Activated CD8-positive, alpha-beta memory T cell treated with anti-CD3 and anti-CD28 coated beads for 1 hour (primary cell): Measurements from ENCODE around the gene TMPRSS3.

Experiments
- DNase-seq, 2 donors: peaks; one replicate each; pipeline ENCODE4 v3.0.0-alpha.2; 2020; ENCODE audit warnings: low read depth in 1 of 2; ENCODE audit errors: extremely low read depth in 1 of 2

The TMPRSS3 gene

DNA sequence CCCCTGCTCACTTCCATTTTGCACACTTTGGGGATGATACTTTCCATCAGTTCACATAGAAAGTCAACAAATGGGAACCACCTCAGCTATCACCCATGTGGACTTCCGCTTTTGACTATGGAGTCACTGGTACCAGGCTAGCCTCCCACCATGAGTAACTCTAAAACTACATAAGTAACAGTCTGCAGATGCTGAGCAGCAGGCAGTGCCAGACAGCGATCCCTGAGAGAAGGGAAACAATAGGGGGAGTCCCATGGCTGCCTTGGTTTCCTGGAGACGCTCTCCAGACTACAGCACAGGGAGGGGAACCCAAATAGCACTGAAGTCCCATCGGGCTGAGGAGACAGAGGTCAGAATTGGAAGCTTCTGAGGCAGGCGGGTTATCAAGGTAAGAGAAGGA is 42.2 kb downstream of the TMPRSS3 start:
- no peak for DNase-seq

DNA sequence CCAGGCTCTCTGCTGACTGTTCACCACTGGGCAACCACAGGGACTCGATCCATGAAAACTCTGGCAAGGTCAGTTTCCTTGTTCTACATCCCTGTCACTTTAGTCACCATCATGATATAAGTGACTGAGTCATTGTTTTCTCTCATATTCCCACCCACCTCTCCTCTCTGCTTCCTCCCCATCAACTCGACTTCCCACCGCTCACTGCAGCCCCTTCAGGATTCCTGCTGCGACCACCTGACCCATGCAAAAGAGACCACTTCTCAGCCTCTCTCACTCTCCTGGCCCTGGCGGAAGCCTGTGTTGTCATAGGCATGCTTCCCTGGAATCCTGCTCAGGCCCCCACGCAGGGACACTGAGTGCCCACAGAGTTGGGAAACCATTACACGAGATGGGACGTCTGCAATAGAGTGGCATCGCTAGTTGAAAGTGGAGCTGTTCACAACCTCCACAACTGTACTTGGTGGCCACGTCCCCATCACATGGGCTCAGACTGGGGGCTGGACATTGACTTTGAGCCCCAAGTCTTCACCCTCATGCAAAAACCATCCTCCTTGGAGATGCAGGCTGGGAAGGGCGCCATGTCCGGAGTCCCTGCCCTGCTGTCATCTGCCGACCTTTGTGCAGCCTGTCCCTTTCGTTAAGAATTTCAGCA is 43.3 kb downstream of the TMPRSS3 start:
- no peak for DNase-seq

DNA sequence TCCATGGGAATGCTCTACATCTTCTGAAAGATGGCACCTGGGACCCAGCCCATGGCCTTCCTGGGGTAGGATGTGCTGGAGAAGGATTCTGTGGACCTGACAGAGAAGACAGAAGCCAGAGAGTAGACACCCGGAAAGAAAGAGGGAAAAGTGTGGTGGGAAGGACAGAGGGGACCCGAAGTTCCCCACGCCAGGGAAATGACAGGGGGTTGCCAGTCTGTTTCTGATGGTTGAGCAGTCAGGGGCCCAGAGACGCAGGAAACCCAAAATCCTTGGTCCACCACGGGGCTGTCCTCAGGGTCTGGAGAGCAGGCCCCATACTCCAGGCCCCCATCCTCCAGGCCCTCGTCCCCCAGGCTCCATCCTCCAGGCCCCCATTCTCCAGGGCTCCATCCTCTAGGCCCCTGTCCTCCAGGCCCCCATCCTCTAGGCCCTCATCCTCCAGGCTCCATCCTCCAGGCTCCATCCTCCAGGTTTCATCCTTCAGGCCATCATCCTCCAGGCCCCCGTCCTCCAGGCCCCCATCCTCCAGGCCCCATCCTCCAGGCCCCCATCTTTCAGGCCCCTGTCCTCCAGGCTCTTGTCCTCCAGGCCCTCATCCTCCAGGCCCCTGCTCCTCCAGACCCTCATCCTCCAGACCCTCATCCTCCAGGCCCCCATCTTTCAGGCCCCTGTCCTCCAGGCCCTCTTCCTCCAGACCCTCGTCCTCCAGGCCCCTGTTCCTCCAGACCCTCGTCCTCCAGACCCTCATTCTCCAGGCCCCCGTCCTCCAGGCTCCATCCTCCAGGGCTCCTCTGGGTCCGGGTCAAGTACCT is 44.0 kb downstream of the TMPRSS3 start:
- DNase-seq = no peak

DNA sequence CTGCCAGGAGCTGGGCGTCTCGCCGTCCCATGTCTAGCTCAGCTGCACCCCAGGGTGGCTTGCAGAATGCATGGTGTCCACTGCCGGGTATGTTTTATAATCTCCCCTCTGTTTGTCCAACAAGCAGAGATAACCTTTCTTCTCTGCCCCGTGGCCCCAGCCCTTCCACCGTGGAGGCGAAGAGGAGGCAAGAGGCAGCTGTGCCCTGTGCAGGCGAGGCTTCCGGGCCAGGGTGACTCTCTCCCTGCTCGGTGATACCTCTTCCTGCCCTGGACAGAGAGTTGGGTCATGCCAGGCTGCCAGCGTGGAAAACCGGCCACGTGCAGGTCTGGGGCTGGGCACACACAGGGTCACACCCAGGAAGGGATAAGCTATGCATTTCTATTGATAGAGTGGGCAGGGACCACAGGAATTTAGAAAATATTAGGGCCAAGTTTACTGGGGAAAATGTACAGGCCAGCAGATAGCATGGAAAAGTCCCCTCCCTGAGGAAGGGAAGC is 44.9 kb downstream of the TMPRSS3 start, which contains the start of gene TFF2:
TFF2 (minus strand) TSS at position 68 of the 500 bp plus-strand sequence; CDS start at position 31, 37 bp downstream.
- no peak for DNase-seq

DNA sequence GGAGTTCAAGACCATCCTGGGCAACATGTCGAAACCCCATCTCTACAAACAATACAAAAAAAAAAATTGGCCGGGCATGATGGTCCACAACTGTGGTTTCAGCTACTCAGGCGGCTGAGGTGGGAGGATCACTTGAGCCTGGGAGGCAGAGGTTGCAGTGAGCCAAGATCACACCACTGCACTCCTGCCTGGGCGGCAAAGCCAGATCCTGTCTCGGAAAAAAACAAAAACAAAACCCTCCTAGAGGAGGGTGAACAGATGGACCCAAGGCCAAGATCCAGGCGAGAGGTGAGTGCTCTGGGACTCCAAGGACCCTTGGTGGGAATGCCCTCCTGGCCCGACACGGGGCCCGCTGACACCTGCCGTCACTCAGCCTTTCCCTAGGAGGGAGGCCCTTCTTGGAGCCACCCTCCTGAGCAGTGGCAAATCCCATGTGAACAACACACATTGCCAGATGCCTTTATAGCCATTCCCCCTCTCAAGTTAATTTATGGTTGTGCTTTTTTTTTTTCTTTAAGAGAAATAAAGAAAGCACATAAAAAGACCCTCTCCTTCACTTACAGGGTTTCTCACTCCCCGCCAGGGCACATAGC is 45.4 kb downstream of the TMPRSS3 start:
- DNase-seq = no peak

DNA sequence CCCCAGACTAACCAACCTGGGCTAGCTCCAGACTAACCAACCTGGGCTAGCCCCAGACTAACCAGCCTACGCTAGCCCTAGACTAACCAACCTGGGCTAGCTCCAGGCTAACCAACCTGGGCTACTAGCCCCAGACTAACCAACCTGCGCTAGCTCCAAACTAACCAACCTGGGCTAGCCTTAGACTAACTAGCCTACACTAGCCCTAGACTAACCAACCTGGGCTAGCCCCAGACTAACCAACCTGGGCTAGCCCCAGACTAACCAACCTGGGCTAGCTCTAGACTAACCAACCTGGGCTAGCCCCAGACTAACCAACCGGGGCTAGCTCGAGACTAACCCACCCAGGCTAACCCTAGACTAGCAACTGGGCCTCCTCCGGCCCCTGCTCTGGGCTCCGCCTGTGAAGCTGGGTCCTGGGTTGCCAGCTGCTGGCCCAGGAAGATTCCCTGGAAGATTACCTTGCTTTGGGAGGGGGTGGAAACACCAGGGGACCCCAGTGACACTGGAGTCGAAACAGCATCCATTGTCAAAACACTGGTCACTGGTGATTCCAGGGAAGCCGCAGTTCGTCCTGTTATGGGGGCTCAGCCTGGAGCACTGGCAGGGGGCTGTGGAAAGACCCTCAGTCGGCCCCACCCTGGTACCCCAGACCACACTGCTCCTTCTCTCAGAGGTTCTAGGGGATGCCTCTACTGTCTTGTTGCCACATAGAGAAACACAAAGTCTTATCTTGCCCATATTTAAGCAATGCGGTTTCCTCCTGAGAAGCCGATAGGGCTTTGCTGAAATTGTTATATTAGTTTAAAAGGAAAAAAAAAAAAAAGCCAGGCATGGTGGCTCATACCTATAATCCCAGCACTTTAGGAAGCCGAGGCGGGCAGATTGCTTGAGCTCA is 46.2 kb downstream of the TMPRSS3 start:
- DNase-seq = no peak

DNA sequence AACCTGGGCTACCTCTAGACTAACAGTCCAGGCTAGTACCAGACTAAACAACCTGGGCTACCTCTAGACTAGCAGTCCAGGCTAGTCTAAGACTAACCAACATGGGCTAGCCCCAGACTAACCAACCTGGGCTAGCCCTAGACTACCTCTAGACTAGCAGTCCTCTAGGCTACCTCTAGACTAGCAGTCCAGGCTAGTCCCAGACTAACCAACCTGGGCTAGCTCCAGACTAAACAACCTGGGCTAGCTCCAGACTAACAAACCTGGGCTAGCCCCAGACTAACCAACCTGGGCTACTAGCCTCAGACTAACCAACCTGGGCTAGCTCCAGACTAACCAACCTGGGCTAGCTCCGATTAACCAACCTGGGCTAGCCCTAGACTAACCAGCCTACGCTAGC is 47.1 kb downstream of the TMPRSS3 start:
- no peak for DNase-seq

DNA sequence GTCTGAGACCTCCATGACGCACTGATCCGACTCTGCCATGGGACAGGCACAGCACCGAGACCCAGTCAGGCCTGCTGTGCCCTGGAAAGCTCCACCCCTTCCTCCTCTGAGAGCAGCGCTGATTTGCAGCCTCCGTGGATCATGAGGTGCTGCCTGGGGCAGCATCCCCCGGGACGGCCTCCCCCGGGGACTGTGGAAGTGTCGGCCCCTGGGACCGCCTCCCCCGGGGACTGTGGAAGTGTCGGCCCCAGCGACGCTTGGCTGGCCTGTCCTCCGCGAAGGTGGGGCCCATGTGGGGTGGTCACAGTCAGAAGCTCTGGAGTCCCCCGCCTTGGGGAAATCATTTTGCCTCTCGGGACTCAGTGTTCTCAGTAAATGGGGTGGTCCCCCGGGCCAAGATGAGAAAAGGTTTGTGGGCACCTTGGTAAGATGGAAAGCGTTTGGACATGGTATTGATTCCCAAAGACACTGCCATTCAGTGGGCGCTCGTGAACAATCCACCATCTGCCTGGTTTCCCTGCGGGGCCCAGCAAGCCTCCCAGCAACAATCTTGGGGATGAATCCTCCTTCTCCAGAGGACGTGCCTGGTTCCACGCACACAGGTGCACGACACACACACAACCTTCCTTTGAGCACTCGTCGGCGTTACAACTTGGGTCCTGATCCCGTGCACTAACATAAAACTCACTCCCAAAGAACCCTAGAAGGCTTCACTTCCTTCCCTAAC is 48.1 kb downstream of the TMPRSS3 start:
- no peak for DNase-seq

DNA sequence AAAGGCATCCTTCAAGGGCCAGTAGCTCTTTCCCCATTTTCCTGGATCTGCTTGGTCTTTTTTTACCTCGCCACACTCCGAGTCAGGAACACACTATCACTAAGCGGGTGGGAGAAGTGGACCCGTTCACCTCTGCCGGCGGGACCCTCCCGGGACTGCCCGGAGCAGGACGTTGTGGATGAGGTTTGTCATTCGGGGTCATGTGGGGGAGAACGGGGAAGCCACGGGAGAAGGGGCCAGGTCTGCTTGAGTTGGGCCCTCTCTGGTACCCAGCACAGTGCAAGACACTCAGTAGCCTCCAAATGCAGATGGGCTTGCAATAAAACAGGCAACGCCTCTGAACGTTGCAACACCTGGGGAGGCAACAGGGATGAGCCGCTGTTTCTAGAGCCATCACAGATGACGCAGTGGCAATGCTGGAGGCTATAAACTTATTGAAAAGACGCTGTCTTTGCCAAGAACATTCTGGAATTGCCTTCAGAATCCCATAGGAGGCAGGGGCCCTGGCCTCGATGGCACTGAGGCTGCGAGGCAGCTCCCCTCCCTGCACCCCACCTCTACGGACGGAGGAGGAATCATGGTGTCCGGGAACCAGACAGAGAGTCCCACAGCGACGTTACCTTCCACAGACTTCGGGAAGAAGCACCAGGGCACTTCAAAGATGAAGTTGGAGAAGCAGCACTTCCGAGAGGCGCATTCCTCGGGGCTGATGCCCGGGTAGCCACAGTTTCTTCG is 48.8 kb downstream of the TMPRSS3 start:
- no peak for DNase-seq

DNA sequence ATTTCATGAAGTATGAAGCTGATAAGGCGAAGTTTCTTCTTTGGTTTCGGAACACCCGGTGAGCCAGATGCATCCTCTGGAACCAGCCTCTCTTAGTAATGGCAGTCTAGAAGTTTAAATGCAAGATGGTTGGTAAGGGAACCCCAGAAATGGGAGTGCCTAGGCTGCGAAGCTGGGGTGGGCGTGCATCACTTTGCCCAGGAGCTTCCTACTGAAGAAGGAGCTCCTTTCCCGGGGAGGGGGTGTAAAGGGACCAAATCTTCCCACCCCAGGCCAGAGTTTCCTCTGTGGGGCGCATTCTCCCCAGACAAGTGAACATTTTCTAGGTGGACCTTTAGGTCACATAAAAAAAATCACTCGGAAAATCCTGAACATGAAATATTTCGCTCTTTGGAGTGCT is 49.4 kb downstream of the TMPRSS3 start:
- no peak for DNase-seq

DNA sequence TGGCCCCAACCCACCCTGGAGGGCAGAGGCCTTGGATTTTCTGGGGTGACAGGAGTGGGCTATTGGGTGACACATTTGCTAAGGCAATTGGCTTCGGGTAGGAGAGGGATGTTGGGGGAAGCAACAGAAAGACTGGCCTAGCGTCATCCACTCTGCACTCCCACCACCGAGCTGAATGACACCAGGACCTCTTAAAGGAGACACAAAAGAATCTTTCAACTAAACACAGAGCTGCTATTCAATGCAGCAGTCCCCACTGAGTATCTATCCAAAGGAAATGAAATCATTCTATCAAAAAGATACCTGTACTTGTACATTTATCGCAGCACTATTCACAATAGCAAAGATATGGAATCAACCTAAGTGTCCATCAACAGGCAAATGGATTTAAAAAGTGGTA is 51.2 kb downstream of the TMPRSS3 start:
- DNase-seq = no peak

DNA sequence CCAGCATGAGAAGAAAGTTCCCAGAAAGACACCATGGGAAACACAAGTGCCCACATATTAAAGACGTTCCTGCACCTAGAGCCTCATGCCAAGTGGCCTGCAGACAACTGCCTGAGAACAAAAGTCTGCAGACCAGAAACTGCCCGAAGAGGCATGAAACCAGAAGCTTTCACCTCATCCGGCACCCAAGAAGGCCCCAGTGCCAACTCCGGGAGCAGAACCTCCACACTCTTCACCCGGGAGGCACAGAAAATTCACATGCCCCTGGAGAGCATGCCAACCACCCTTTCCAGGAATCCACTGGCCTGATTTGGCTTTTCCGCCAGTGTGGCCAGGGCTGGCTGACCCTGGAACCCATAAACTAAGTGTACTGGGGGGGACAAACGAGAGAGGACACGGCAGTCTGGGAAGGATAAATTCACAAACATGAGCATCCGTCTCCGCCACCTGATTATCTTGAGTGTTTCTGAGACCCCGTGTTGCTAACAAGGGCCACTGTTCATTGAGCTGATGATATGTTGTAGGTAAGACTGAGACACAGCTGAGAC is 51.8 kb downstream of the TMPRSS3 start:
- DNase-seq = no peak

DNA sequence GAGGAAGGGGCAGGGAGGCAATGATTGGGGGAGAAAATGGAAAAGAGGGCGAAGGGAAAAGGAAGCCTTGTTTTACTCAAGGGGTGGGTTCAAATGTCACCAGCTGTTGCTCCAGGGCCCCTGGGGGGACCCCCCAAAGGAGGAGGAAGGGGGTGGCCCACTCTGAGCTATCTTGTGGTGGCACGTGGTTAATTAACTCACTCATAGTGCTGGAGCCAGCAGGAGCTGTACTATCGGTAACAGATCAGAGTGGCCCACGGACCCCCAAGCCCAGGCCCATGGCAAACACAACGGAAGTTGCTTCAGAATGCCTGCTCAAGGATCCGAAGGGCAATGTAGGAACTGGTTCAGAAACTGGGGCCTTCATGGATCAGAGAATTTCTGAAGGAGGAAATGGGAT is 52.3 kb downstream of the TMPRSS3 start:
- no peak for DNase-seq

DNA sequence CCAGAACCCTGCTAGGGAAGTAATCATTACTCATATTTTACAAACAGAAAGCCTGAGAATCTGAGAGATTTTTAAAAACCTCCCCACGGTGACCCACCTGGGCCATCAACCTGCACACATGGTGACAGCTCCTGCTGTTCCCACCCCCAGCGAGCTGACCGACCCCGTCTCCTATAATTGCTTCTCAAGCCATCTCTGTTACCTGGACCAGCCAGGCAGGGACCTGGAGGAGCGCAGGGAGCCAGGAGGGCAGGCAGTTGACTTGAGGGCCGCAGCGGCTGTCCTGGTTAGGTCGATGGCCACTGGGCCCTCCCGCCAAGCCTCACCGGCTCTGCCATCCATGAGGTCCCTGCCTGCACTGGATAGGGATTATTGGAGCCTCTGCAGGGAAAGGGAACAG is 52.8 kb downstream of the TMPRSS3 start:
- DNase-seq = no peak

DNA sequence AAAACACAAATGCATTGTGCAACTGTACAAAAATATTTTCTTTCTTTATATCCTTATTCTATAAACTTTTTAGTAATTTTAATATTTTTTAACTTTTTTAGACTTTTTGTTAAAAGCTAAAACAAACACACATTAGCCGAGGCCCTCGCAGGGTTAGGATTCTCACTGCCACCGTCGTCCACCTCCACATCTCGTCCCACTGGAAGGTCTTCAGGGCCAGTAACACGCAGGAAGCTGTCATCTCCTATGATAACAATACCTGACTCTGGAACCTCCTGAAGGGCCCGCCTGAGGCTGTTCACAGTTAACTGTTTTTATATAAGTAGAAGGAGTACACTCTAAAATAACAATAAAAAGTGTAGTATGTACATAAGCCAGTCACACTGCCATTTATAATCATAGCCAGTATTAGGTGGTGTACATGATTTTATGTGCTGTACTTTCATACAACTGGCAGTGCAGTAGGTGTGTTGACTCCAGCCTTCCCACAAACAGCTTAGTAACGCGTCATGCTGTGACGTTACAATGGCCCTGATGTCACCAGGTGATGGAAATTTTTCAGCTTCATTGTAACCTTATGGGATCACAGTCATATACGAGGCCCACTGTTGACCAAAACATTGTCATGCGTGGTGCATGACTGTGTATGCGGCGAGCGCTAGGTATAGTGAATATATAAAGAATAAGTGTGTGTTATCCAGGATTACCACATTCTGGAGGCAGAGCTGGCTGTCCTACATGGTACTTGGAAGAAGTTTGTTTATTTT is 53.9 kb downstream of the TMPRSS3 start:
- no peak for DNase-seq

DNA sequence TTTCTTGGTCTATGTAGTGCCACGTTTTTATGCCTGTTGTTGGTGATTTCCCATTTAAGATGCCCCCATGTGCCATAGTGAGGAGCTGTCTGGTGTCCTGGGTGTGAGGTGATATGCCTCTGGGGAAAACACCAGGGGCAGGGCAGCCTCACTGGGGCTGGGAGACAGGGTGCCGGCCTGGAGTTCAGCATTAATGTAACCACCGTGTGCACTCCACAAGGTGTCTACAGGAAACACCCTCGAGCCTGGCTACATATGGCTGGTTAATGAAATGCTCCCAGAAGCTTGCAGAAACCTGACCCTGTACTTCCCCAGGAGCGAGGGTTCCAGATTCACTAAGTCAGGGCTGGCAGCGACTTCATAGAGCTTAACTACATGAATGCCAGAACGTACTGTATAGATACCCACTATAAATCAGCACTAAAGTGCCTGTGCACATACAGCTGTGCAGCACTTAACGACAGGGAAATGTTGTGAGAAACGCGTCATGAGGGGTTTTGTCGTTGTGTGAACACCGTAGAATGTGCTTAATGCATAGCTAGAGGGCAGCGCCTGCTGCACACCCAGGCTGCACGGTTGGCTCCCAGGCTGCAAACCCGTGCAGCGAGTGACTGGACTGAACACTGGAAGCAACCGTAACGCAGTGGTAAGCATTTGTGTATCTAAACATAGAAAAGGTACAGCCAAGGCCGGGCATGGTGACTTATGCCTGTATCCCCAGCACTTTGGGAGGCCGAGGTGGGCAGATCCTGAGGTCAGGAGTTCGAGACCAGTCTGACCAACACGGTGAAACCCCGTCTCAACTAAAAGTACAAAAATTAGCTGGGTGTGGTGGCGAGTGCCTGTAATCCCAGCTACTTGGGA is 55.4 kb downstream of the TMPRSS3 start:
- no peak for DNase-seq
